ENCODE results near the gene KRT77. TPM values are rescaled to one million over a fixed set of nuclear protein-coding genes. Genes with fewer than 3 reads are reported as not detected.

KRT77 gene
- total and polyA plus RNA-seq, 4 donors = not detected

DNA sequence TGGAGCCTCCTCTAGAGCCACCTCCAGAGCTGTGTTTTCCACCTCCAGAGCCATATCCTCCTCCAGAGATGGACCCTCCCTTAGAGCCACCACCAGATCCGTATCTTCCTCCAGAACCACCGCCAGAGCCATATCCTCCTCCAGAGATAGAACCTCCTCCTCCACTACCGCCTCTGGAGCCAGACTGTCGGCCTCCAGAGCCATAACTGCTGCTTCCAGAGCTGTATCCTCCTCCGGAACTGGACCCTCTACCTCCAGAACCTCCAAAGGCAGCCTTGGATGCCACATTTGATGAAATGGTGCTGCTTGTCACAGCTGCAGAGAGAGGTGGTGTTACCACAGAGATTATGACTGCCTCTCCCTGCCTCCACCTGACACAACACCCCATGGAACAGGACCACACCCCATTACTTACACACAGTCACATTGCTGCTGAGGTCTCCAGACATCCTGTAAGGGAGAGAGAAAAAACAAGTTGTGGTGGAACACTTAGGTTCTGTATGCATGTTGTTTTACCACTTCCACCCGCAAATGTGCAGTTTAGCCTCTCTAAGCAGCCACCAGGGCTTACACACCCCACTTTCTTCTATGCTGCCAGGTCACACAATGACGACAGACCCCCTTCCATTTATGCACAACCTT lies 58.1 kb downstream of the KRT77 start:
- DNase-seq (no peak), ATAC-seq (ENCODE audit: low FRiP score) (no peak)
- Histone ChIP-seq H3K36me3 (ENCODE audit: control insufficient read depth in 1 of 2, insufficient read depth in 2 of 2, low read length in 1 of 2) (no peaks in the 10 kb centered on the region), H3K4me1 (ENCODE audit: control insufficient read depth in 1 of 2, insufficient read depth in 2 of 2, low read length in 2 of 2) (no peaks in the 10 kb centered on the region), H3K27ac (ENCODE audit: low read depth in 1 of 2, low read length in 2 of 2) (no peak overlapping the region), H3K4me3 (ENCODE audit: low read length in 2 of 2) (no peak overlapping the region), H3K27me3 (ENCODE audit: control insufficient read depth in 1 of 2, insufficient read depth in 2 of 2, low read length in 1 of 2) (no peaks in the 10 kb centered on the region), H3K9me3 (ENCODE audit: control insufficient read depth, low read length) (no peaks in the 10 kb centered on the region)
- 78 to 80% methylated on average over 7 of the region's 7 CpGs for WGBS, 2 donors
- intact Hi-C loops (cut with DNase I) = no loop called here

DNA sequence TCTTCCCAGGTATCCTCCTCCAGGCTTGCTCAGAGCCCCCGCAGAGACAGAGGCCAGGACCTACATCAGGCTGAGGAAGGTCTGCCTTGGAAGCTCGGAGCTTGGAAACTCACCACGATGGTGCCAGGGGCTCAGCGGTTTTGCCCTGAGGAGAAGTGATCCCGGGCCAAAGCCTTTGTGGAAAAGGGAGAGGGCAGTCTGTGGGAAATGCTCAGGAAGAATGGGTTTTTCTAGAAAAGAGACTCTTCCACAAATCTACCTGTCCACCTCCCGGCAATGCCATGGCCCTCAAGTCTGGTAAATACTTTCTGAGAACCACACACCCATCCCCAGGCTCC lies 59.3 kb downstream of the KRT77 start:
- intact Hi-C loops (cut with DNase I) = no loop called here
- H3K27ac ChIP-seq (ENCODE audit: low read depth in 1 of 2, low read length in 2 of 2) = no peak overlapping the region
- H3K9me3 ChIP-seq (ENCODE audit: control insufficient read depth, low read length) = no peaks in the 10 kb centered on the region
- H3K27me3 ChIP-seq (ENCODE audit: control insufficient read depth in 1 of 2, insufficient read depth in 2 of 2, low read length in 1 of 2) = no peaks in the 10 kb centered on the region
- ATAC-seq (ENCODE audit: low FRiP score) = no peak
- WGBS, 2 donors = 81 to 92% methylated on average over 6 of the region's 6 CpGs
- no peak overlapping the region for H3K4me3 ChIP-seq (ENCODE audit: low read length in 2 of 2)
- no peak for DNase-seq
- H3K4me1 ChIP-seq (ENCODE audit: control insufficient read depth in 1 of 2, insufficient read depth in 2 of 2, low read length in 2 of 2) = no peaks in the 10 kb centered on the region
- no peaks in the 10 kb centered on the region for H3K36me3 ChIP-seq (ENCODE audit: control insufficient read depth in 1 of 2, insufficient read depth in 2 of 2, low read length in 1 of 2)

DNA sequence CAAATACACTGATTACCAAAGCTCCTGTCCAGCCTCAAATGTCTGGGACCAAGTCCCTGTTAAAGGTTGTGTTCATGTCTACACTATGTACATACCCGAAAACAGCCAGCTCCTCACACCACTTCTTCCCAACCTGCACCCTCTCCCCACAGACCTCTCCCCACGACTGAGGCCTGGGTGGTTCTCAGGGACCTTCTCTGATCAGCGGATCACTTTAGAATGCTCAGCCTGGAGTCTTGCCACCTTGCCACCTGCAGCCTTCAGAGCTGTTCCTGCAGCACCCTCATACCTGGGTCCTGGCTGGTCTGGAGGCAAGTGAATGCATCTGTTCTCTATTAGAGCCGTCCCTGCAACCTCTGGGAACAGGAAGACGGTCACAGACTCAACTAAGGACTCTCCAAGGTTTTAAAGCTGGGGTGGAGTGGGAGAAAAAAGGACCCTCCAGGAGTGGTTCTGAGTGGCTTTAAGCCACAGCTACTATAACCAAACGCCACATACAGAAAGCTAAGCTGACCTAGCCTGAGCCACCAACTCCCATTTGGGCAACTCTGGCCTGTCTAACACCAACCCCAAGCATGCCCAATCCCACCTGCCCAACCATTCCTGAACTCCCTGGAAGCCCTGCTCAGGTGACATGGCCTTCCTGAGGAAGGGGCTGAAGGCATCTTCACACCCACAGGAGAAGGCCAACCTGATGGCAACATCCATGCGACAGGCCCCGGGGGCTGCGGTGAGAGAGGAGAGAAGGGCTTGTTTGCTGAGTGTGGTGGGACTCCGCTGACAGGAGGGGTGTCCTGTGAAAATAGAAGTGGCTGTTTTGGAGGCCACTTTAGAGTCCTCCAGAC lies 59.9 kb downstream of the KRT77 start:
- Histone ChIP-seq H3K27ac (ENCODE audit: low read depth in 1 of 2, low read length in 2 of 2) (no peak overlapping the region), H3K9me3 (ENCODE audit: control insufficient read depth, low read length) (no peaks in the 10 kb centered on the region), H3K4me1 (ENCODE audit: control insufficient read depth in 1 of 2, insufficient read depth in 2 of 2, low read length in 2 of 2) (no peaks in the 10 kb centered on the region), H3K4me3 (ENCODE audit: low read length in 2 of 2) (no peak overlapping the region), H3K27me3 (ENCODE audit: control insufficient read depth in 1 of 2, insufficient read depth in 2 of 2, low read length in 1 of 2) (no peaks in the 10 kb centered on the region), H3K36me3 (ENCODE audit: control insufficient read depth in 1 of 2, insufficient read depth in 2 of 2, low read length in 1 of 2) (no peaks in the 10 kb centered on the region)
- WGBS, 2 donors = 81 to 90% methylated on average over 10 of the region's 10 CpGs
- intact Hi-C loops (cut with DNase I) = no loop called here
- DNase-seq (no peak), ATAC-seq (ENCODE audit: low FRiP score) (no peak)

DNA sequence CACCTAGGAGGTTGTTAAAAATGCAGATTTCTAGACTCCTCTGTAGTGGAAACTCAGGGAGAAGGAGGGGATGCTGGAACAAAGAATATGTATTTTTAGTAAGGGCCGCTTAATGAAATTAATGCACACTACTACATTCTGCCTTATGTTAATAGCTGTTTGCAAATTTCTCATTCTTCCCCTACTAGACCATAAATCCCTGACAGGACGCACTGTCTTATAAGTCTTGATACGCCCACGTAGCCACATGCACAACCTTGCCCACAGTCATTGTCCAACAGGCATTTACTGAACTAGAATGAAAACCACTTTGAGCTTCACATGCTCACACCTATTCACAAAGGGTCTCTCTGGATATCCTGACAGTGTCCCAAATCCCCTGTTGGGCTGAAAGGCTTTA lies 61.9 kb downstream of the KRT77 start:
- Histone ChIP-seq H3K4me3 (ENCODE audit: low read length in 2 of 2) (no peak overlapping the region), H3K9me3 (ENCODE audit: control insufficient read depth, low read length) (no peaks in the 10 kb centered on the region), H3K4me1 (ENCODE audit: control insufficient read depth in 1 of 2, insufficient read depth in 2 of 2, low read length in 2 of 2) (no peaks in the 10 kb centered on the region), H3K27me3 (ENCODE audit: control insufficient read depth in 1 of 2, insufficient read depth in 2 of 2, low read length in 1 of 2) (no peaks in the 10 kb centered on the region), H3K36me3 (ENCODE audit: control insufficient read depth in 1 of 2, insufficient read depth in 2 of 2, low read length in 1 of 2) (no peaks in the 10 kb centered on the region), H3K27ac (ENCODE audit: low read depth in 1 of 2, low read length in 2 of 2) (no peak overlapping the region)
- ATAC-seq (ENCODE audit: low FRiP score) (no peak), DNase-seq (no peak)
- 68 to 70% methylated on average over 4 of the region's 4 CpGs for WGBS, 2 donors
- intact Hi-C loops (cut with DNase I) = no loop called here

Other genes with a start within 250 kb of the KRT77 start
- not detected for gene KRT6C, start 229.7 kb downstream of the KRT77 start, total RNA-seq
- under 1 TPM; 0.08 to 0.25 TPM for gene KRT6C, start 229.7 kb downstream of the KRT77 start, polyA plus RNA-seq
- not detected for gene KRT6A, start 210.3 kb downstream of the KRT77 start, total RNA-seq
- gene KRT6A, start 210.3 kb downstream of the KRT77 start, polyA plus RNA-seq = 1 to 10 TPM in 1 of 2 donors, under 1 TPM in 1; 0.38 to 1.8 TPM
- under 1 TPM in 1 of 2 donors, not detected in 1; 0.87 TPM for gene KRT5, start 183.1 kb downstream of the KRT77 start, total RNA-seq
- 1 to 10 TPM; 1.4 to 2.4 TPM for gene KRT5, start 183.1 kb downstream of the KRT77 start, polyA plus RNA-seq
- gene KRT71, start 150.4 kb downstream of the KRT77 start, total RNA-seq = not detected
- not detected for gene KRT71, start 150.4 kb downstream of the KRT77 start, polyA plus RNA-seq
- not detected for gene KRT74, start 129.7 kb downstream of the KRT77 start, total RNA-seq
- not detected for gene KRT74, start 129.7 kb downstream of the KRT77 start, polyA plus RNA-seq
- gene KRT72, start 102.1 kb downstream of the KRT77 start, total RNA-seq = not detected
- 1 to 10 TPM in 1 of 2 donors, not detected in 1; 1.6 TPM for gene KRT72, start 102.1 kb downstream of the KRT77 start, polyA plus RNA-seq
- not detected for gene KRT73, start 85.0 kb downstream of the KRT77 start, total RNA-seq
- not detected for gene KRT73, start 85.0 kb downstream of the KRT77 start, polyA plus RNA-seq
- gene KRT2, start 51.3 kb downstream of the KRT77 start, total RNA-seq = not detected
- gene KRT2, start 51.3 kb downstream of the KRT77 start, polyA plus RNA-seq = under 1 TPM; 0.05 to 0.50 TPM
- gene KRT1, start 23.1 kb downstream of the KRT77 start, total RNA-seq = under 1 TPM in 1 of 2 donors, not detected in 1; 0.51 TPM
- not detected for gene KRT1, start 23.1 kb downstream of the KRT77 start, polyA plus RNA-seq
- not detected for gene KRT76, start 73.8 kb upstream of the KRT77 start, total RNA-seq
- not detected for gene KRT76, start 73.8 kb upstream of the KRT77 start, polyA plus RNA-seq
- not detected for gene KRT3, start 92.6 kb upstream of the KRT77 start, total RNA-seq
- not detected for gene KRT3, start 92.6 kb upstream of the KRT77 start, polyA plus RNA-seq
- not detected for gene KRT4, start 110.6 kb upstream of the KRT77 start, total RNA-seq
- gene KRT4, start 110.6 kb upstream of the KRT77 start, polyA plus RNA-seq = 1 to 10 TPM; 3.9 to 4.6 TPM
- not detected for gene KRT79, start 130.8 kb upstream of the KRT77 start, total RNA-seq
- gene KRT79, start 130.8 kb upstream of the KRT77 start, polyA plus RNA-seq = not detected
- not detected for gene KRT78, start 145.5 kb upstream of the KRT77 start, total RNA-seq
- 1 to 10 TPM in 1 of 2 donors, under 1 TPM in 1; 0.10 to 2.0 TPM for gene KRT78, start 145.5 kb upstream of the KRT77 start, polyA plus RNA-seq
- 100 to 1,000 TPM in 1 of 2 donors, 10 to 100 TPM in 1; 34.5 to 102 TPM for gene KRT8, start 201.6 kb upstream of the KRT77 start, total RNA-seq
- 100 to 1,000 TPM in 1 of 2 donors, 10 to 100 TPM in 1; 39.4 to 323 TPM for gene KRT8, start 201.6 kb upstream of the KRT77 start, polyA plus RNA-seq
- 1 to 10 TPM; 3.9 to 9.0 TPM for gene KRT18, start 245.6 kb upstream of the KRT77 start, total RNA-seq
- gene KRT18, start 245.6 kb upstream of the KRT77 start, polyA plus RNA-seq = 10 to 100 TPM; 15.8 to 54.1 TPM

Measured in aorta (tissue), 5 donors.